GM12875 (cell line): ENCODE results near the gene ERC2.

Experiments
- H3K4me3 ChIP-seq: one replicate; pipeline ENCODE4 v1.5.1; 2011; ENCODE audit warnings: low read depth, low read length, control low read depth
- TF ChIP-seq, protein P1 (sequence below): IDR thresholded peaks from 2 replicates; pipeline ENCODE4 v1.5.1; 2011; ENCODE audit warnings: low read depth, mild to moderate bottlenecking, control low read depth, inconsistent platforms, low read length, moderate library complexity, borderline replicate concordance; ENCODE audit not compliant: insufficient read depth

The ERC2 gene

GRCh38 chr3:56303487-56303886 is 164.8 kb downstream of the ERC2 start:
- TF ChIP-seq, protein P1, sequence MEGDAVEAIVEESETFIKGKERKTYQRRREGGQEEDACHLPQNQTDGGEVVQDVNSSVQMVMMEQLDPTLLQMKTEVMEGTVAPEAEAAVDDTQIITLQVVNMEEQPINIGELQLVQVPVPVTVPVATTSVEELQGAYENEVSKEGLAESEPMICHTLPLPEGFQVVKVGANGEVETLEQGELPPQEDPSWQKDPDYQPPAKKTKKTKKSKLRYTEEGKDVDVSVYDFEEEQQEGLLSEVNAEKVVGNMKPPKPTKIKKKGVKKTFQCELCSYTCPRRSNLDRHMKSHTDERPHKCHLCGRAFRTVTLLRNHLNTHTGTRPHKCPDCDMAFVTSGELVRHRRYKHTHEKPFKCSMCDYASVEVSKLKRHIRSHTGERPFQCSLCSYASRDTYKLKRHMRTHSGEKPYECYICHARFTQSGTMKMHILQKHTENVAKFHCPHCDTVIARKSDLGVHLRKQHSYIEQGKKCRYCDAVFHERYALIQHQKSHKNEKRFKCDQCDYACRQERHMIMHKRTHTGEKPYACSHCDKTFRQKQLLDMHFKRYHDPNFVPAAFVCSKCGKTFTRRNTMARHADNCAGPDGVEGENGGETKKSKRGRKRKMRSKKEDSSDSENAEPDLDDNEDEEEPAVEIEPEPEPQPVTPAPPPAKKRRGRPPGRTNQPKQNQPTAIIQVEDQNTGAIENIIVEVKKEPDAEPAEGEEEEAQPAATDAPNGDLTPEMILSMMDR, result peak; percentile 71
- no peak overlapping the region for H3K4me3 ChIP-seq

- no peak overlapping the region for H3K4me3 ChIP-seq
- TF ChIP-seq, protein P1, result peak; percentile 32; the same call in 1 of the 2 replicates
Measured at GRCh38 chr3:56302417-56302816, 165.8 kb downstream of the ERC2 start.

GRCh38 chr3:56297281-56297840 is 170.9 kb downstream of the ERC2 start:
- TF ChIP-seq, protein P1, result no peak
- H3K4me3 ChIP-seq, result no peak overlapping the region

DNA sequence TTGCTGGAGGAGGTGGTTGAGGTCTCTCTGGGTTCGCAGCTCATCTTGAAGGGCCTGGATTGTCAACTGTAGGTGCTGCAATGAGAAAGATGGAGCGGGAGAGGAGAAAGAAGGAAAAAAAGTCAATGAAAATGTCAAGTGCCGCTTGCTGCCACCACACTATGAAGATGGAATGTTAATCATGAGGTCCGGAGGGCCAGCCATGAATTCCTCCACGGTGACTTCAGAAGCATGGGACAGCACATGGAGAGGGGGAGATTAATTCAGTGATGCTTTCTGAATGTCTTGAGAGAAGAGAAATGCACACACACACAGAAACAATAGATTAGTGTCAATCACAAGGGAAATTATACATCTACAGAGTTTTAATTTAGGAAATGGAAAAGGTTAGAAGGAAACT is 171.9 kb downstream of the ERC2 start:
- TF ChIP-seq, protein P1, result no peak
- no peak overlapping the region for H3K4me3 ChIP-seq

- H3K4me3 ChIP-seq, result no peak overlapping the region
- TF ChIP-seq, protein P1, result no peak
Measured at GRCh38 chr3:56295161-56295560, 173.1 kb downstream of the ERC2 start.

- TF ChIP-seq, protein P1, result no peak
- H3K4me3 ChIP-seq, result no peak overlapping the region
Measured at GRCh38 chr3:56294286-56294685, 174.0 kb downstream of the ERC2 start.

GRCh38 chr3:56291953-56292352 is 176.3 kb downstream of the ERC2 start:
- TF ChIP-seq, protein P1, result no peak
- no peak overlapping the region for H3K4me3 ChIP-seq
